HG03457 (cell line): ENCODE measurements around the gene TOM1L2.
"Not testable (repeated sequence)": the region's sequence is repeated elsewhere in the genome, so short reads cannot be mapped to it uniquely, and the experiment has no call there.

Source experiments
- ATAC-seq: cut with Tn5 transposase; IDR thresholded peaks from one replicate; pipeline ENCODE4 v1.9.1; 2021; ENCODE audit warnings: moderate number of reproducible peaks; ENCODE audit not compliant: unreplicated experiment

TOM1L2 gene

DNA sequence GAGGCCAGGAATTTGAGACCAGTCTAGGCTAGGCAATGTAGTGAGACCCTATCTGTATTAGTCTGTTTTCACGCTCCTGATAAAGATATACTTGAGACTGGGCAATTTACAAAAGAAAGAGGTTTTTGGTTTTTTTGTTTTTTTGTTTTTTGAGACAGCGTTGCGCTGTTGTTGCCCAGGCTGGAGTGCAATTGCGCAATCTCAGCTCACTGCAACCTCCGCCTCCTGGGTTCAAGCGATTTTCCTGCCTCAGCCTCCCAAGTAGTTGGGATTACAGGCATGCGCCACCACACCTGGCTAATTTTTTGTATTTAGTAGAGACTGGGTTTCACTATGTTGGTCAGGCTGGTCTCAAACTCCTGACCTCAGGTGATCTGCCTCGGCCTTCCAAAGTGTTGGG, 23.7 kb upstream of the TOM1L2 start:
- not testable (repeated sequence) for ATAC-seq

DNA sequence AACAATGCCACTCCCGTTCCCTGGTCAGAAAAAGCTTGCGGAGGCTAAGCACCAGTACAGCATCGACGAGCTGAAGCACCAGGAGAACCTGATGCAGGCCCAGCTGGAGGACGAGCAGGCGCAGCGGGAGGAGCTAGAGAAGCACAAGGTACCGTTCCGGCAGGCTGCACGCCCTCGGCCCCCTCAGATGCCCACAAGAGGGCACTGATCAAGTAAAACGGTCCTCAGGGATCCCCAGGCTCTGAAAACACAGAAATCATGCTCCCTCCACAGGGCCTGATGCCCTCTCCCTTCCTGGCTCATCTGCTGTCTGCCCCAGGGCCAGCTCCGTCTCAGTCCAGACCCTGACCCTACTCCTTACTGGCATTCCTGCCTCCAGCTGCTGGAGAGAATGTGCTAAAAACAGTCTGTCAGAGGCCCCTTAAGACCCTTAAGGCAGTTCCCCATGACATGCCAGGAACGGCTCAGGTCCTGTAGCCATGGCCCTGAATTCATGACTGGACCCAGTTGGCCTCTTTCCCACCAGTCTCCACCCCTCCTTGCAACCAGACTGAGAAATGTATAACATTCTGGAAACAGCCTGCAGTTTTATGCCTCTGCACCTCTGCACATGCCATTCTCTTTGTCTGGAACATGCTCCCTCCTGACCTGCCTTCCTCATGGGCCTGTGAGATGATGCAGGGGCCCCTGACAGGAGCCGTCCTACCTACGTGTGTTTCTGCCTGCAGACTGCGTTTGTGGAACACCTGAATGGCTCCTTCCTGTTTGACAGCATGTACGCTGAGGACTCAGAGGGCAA, 22.3 kb upstream of the TOM1L2 start:
- ATAC-seq = no peak

DNA sequence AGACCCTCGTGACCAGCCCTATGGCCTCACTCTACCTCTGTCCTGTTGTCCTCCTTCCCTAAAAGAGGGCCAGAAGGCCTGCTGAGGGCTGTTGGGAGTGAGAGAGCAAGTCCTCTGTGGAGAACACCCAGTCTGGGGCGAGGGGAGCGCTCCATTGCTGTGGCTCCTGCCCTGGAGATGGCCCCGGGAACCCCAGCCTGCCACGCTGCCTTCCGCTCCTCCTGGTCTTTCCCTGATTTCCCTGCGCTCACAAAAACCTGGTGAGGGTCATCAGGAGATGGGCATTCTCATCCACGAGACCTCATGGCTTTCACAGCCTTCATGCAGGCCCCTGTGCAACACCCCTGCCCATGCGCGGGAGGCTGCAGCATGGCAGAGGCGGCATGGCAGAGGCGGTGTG, 21.7 kb upstream of the TOM1L2 start:
- no peak for ATAC-seq

DNA sequence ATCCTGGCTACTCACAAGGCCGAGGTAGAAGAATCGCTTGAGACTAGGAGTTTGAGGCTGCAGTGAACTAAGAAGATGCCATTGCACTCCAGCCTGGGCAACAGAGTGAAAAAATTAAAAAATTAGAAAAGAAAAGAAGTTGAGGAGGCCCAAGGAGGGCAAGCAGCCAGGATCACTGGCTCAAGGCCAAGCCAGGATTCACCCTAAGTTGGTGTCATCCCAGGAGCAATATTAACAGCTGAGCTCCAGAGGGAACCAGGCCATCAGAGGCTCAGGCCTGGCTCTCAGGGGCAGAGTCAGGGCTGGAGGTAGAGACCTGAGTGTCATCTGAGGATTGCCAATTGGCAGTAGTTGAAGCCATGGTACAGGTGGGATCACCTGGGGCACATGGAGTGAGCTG, 21.2 kb upstream of the TOM1L2 start:
- no peak for ATAC-seq

DNA sequence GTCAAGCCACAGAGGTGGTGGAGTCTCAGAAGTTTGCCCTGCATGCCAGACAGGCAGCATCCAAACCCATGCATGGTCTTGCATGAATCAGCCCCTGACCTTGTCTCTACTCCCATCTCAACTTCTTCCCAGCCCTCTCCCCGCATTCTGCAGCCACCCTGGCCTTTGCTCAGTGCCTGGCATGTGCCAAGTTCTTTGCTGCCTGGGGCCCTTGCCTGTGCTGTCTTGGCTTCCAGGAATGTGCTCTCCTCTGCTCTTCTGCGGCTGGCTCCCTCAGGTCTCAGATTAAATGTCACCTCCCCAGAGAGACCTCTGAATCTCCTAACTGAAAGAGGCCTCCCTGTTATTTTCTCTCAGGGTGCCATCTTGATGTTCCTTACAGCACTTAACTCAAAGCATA, 18.1 kb upstream of the TOM1L2 start:
- ATAC-seq = no peak

DNA sequence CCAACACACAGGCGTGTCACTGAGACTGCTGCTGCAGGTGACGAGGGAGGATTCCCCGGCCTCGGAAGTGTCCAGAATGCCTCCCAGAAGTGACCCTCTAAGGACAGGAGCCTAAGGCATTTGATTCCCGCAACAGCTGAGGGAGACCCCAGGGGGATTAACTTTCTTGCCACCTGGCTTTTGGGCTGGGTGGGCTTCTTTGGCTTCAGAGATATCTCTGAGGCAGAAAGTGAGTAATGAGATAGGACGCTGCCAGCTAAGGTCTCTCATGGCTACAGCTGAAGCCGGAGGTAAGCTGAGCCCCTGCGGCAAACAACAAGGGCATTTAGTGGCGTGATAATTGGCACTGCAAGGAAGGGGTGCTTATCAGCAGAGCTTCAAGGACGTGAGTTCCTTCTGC, 17.4 kb upstream of the TOM1L2 start:
- ATAC-seq = no peak

DNA sequence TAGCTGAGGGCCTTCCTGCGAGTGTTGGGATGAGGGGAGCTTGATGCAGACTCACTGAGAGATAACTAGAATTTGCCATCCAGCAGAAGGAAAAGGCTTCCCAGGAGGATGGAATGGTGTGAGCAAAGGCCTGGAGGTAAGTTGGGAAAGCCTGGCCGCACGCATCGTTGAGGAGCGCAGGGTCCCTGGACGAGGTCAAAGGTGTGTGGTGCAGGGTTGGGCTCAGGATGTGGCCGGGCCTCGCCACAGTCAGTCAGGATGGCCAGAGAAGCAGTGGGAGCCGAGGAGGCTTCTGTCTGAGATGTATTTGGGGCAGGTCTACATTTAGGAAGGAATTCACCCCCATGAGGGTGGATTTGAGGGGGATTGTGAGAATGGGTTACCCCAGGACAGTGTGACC, 16.9 kb upstream of the TOM1L2 start:
- ATAC-seq = no peak

DNA sequence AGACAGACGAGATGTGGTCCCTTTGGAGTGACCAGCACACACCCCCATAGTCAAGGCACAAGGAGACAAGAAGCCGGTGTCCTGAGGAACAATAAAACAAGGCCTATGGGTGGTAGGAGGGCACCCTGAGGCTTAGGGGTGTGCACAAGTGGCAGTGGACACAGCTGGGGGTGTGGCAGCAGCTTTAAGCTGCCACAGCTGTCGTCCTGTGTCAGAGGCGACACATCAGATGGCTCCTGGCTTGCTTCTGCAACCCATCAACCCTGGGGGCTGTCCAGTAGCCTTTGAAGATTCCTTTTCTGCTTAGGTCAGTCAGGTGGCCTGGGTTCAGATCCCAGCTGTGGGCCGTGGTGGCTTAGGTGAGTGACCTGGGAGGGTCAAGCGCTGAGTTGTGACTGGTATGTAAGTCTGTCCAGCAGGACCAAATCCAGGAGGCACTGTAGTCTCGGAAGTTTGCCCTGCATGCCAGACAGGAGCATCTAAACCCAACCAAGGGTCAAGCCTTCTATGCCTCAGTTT, 16.3 kb upstream of the TOM1L2 start:
- ATAC-seq = no peak

DNA sequence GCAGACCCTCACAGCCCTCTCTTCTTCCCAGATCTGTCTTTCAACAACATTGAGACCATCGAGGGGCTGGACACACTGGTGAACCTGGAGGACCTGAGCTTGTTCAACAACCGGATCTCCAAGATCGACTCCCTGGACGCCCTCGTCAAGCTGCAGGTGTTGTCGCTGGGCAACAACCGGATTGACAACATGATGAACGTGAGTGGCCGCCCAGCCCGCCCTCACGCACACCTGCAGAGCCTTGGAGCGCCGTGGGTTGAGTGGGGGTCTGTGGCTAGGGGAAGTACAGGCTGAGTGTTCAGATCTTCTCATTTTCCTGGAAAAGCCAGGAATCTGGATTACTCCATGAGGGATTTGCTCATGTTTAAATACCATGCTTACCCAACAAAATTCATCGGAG, 15.7 kb upstream of the TOM1L2 start:
- ATAC-seq = no peak

DNA sequence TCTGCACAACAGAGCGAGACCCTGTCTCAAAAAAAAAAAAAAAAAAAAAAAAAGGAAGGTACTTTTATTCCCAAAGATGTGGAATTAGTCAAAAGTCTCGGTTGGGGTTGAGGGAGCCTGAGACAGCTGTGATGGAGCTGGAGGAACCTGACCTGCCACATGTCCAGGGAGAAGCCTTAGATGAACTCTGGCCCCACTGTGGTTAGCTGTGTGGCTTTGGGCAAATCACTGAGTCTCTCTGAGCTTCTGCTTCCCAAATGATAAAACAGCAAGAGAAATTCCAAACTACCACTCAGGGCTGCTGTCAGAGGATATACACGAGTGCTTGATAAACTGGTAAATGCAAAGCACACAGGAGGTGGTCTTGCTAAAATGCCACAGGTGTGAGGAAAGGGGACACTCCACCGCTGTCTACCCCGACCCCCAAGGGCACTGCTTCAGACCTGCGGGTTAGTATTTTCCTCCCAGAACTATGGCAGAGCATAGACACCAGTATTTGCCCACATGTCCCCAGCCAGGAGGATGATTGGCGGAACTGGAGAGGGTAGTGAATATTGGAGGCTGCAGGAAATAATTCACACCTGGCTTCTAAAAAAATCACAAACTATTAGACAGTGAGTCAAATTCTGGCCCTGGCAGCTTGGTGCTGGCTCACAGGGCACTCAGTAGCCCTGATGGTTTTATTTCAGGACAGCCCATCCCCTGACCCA, 15.1 kb upstream of the TOM1L2 start:
- ATAC-seq = no peak

DNA sequence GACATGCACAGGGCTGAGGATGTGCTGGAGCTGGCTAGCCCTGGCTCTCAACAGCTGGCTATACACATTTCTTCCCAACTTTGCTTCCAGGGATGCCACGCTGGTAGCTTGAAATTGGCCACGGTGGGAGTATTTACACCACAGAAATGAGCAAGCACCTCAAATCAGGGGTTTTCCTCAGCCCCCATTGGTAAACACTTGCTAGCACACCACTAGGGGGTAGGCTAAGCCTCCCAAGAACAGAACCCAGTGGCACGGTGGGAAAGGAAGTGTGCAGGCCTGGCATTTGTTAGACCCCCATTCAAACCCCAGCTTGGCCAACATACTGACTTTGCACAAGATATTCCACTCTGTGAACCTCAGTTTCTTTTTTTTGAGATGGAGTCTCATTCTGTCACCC, 13.4 kb upstream of the TOM1L2 start:
- no peak for ATAC-seq

DNA sequence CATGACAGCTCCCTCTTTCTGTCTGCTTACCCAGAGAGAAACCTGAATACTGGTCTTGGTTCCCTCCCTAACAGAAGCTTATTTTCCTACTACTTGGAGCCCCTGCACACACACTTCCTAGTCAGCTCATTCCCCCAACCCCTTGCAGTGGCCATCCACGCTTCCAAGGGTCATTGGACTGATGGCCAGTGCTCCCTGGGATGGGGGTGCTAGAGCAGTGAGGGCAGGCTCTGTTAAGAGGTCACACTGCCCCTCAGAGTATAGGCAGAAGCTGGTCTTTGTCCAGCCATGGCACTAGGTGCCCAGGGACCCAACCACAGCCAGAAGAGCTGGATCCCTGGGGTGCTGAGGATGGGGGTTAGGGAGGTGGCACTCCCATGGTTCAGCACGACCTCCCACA, 13.0 kb upstream of the TOM1L2 start:
- ATAC-seq = no peak

DNA sequence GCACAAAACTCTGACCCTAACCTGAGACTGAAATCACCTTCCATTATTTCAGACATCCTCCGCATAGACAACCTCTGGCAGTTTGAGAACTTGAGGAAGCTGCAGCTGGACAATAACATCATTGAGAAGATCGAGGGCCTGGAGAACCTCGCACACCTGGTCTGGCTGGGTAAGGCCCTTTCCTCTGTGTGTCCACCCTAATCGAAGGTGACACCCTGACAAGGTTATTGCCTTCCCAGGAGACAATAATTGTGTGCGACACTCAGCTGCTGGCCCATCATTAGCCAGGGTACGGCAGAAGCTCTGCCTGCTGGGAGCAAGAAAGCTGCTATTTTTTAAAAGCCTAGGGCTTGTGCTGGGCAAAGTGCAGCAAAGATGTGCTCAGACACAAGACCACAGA, 11.6 kb upstream of the TOM1L2 start:
- ATAC-seq = no peak

DNA sequence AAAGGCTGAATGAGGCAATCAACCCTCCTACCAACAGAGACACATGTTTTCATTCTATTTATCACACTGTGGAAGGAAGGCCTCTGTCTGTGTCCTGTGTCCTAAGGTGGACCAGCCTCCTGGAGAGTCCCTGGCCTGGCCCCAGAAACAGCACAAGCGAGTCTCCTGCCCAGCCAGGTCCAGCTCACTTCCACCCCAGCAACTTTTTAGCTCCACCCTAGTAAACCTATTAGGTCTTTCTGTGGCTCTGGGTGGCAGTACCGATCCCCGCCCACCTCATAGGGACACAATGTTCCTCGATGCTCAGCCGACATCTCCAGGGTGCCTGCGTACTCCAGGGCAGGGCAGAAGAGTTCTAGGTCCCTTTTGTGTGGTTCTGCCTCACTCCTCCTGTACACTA, 11.2 kb upstream of the TOM1L2 start:
- ATAC-seq = no peak

DNA sequence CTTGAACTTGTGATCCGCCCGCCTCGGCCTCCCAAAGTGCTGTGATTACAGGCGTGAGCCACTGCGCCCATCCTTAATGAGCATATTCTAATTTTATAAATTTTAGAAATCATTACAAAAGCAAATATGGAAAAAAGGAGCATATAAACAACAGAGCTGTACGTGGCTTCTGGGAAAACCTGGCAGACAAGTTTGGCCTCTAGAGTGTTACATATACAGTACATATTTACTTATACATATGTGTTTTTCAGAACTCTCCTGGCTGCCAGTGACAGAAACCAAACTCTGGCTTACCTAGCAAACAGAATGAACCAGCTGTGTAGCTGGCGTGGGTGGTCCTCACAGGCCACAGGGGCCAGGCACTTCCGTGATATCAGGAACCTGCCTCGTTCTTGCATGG, 10.6 kb upstream of the TOM1L2 start:
- no peak for ATAC-seq

DNA sequence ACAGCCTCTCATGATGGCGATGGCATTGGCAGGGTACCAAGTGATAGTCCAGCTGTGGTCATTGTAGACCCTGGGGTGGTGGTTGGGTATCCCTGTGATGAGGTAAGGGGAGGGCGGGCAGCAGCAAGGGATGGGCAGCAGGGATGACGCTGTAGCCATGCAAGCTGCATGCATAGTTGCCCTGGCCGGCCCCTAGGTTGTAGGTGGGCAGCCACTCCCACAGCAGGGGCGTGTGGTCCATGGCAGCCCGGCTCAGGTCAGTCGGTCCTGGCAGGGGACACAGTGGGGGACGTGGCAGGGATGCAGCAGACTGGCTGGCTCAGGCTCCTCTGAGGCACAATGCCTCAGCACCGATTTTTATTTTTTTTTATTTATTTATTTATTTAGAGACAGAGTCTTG, 9.1 kb upstream of the TOM1L2 start:
- ATAC-seq = no peak

DNA sequence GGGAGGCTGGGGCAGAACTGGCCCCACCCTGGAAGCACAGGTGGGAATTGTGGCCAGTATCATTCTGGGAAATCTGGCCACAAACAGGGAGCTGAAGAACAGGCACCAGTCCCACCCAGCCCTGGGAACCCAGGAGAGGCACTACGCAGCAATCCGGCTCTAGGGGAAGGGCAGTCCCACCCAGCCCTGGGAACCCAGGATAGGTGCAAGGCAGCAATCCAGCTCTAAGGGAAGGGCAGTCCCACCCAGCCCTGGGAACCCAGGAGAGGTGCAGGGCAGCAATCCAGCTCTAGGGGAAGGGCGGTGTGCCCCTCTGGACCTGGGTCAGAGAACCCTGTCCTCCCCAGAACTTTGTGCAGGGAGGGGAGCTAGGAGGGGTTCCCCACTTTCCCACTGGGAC, 7.6 kb upstream of the TOM1L2 start:
- ATAC-seq = no peak

DNA sequence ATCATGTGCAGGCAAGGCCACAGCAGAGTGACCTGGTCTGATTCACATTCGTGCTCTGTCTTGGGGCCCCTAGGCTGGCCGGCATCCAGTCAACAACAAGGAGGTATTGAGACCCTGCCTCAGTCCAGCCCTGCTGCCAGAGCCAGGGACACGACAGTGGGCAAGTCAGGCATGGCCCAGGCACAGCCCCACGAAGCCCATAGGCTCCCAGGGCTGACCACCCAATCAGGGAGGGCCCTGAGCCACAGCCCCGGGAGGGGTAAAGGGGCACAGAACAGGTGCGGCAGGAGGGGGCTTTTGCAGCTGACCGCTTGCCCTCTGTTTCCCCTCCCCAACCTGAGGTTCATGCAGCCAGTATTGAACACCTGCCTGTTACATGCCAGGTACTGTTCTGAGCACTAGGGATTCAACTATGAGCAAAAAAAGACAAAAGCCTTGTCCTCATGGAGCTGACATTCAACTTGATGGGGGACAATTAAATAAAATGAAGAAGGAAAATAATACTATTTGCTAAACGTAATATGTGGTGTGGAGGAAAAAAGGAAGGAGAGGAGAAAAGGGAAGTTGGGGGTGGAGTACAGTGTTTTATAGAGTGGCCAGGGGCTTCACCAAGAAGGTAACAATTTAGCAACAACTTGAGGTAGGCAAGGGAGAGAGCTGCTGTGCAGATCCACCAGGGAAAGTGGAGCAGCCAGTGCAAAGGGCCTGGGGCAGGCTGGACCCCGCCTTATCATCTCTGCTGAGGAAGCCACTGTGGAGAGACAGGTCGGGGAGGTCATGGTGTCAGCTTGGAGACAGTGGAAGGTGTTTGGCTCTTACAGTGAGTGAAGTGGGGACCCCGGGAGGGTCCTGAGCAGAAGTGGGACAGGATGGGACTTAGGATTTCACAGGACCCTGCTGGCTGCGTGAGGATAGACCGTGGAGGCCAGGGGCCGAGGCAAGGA, 6.6 kb upstream of the TOM1L2 start:
- no peak for ATAC-seq

DNA sequence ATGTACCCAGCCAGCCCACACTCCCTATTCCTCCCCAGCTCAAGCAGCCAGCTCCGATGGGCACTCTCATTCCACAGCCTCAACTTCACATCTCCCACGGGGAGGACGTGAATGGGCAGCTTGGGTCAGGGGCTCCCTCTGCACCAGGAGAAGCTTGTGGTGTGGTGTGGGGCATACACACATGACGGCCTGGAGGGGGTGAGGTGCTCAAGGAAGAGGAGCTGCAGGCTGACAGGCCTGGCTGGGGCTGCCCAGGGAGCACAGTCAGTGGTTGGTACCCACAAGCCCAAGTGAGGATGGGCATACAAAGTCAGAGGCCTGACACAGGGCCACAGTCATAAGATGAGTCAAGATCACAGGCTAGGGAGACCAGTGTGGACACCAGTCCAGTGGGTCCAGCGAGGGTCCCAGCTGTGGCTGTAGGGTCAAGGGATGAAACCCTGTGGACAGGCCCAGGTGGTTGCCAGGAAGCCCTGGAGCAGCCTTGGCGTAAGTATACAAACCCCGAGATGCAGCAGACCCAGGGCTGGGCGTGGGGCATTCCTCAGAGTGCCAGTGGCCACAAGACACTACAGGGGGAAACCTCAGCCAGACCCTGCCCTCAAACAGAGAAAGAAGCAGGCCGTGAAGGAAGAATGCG, 4.9 kb upstream of the TOM1L2 start:
- no peak for ATAC-seq

DNA sequence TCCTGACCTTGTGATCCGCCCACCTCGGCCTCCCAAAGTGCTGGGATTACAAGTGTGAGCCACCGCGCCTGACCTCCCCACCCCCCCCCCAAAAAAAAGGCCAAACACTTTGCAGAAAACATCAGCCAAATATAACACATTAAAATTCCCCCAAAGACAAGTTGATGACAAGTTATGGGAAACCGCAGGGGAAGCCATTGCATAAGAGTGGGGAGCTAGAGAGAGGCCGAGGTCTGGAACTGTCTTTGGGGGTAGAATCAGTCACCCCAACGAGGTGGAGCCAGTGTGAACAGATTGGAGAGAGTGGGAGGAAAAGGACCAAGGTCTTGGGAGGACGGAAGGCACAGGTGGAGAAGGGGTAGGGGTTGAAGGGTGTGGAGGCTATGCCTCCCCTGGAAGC, 3.2 kb upstream of the TOM1L2 start:
- ATAC-seq = no peak

DNA sequence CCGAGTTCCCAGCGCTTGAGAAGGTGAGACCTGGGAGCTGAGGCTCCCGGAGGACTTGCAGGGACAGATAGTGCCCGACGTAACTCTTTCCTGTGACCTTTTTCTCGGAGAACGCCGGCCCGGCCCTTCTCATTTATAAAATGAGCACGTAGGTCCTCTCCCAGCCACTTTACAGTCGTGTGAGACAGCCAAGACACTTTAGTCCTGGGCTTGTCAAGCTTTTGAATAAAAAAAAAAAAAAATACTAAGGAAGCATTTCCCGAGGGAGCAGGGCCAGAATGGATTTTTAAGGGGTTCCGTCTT, 703 bp upstream of the TOM1L2 start:
- ATAC-seq = no peak
